NCI-H2029 treated with DMSO at 0.1 percent for 48 hours (cell line): ENCODE measurements around the gene SIM2.
"Not testable (repeated sequence)": the region's sequence is repeated elsewhere in the genome, so short reads cannot be mapped to it uniquely, and the experiment has no call there.

ENCODE experiments used
- DNase-seq: peaks from one replicate; lab custom pipeline; 2025; lab: John Stamatoyannopoulos, UW

Gene SIM2, protein sequence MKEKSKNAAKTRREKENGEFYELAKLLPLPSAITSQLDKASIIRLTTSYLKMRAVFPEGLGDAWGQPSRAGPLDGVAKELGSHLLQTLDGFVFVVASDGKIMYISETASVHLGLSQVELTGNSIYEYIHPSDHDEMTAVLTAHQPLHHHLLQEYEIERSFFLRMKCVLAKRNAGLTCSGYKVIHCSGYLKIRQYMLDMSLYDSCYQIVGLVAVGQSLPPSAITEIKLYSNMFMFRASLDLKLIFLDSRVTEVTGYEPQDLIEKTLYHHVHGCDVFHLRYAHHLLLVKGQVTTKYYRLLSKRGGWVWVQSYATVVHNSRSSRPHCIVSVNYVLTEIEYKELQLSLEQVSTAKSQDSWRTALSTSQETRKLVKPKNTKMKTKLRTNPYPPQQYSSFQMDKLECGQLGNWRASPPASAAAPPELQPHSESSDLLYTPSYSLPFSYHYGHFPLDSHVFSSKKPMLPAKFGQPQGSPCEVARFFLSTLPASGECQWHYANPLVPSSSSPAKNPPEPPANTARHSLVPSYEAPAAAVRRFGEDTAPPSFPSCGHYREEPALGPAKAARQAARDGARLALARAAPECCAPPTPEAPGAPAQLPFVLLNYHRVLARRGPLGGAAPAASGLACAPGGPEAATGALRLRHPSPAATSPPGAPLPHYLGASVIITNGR

DNA sequence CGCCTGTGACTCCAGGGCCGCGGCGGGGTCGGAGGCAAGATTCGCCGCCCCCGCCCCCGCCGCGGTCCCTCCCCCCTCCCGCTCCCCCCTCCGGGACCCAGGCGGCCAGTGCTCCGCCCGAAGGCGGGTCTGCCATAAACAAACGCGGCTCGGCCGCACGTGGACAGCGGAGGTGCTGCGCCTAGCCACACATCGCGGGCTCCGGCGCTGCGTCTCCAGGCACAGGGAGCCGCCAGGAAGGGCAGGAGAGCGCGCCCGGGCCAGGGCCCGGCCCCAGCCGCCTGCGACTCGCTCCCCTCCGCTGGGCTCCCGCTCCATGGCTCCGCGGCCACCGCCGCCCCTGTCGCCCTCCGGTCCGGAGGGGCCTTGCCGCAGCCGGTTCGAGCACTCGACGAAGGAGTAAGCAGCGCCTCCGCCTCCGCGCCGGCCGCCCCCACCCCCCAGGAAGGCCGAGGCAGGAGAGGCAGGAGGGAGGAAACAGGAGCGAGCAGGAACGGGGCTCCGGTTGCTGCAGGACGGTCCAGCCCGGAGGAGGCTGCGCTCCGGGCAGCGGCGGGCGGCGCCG lies at the start of gene SIM2:
TSS of gene SIM2 (plus strand) at position 135 of the 565 bp plus-strand sequence. CDS start 632 bp downstream, outside the sequence.
- peak; percentile 14 for DNase-seq

DNA sequence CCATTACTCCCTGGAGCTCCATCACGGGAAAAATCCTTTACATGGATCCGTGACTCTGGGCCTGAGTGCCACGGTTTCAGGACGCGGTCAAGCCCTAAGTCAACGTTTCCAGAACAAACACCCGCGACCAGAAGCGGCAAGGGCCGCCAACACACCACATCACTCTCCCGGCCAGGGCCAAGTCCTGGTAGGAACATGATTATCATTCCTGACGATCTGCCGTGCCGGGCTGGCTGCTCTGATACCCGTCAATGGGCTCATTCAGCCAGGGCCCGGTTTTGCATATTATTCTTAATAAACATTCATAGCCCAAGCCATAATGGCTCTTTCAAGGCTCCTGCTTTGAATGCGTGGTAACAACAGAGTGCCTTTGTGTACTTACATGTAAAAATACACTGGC lies 44.6 kb upstream of the SIM2 start:
- DNase-seq, result no peak

DNA sequence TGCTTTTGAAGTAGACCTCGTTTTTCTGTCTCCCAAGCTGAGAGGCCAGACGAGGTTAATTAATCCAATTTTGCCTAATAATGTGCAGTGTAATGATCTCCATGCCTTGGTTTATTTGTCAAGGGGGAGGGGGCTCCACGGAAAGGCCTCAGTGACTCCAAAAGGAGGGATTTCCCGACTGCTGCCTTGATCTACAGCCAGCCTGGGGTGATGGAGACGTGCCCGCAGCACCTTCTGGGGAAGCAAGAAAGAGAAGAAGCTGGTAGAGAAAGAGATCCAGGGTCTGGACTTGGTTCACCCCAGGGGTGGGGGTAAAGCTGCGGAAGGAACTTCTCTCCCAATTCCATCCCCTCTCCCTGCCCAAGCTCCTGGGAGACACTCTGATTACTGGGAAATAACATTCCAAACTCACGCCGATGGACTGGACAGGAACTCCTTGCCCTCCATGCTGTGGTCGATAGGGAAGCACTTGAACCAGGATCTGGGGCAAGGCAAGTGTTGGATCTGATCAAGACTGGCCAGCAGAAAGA lies 44.1 kb upstream of the SIM2 start:
- no peak for DNase-seq

DNA sequence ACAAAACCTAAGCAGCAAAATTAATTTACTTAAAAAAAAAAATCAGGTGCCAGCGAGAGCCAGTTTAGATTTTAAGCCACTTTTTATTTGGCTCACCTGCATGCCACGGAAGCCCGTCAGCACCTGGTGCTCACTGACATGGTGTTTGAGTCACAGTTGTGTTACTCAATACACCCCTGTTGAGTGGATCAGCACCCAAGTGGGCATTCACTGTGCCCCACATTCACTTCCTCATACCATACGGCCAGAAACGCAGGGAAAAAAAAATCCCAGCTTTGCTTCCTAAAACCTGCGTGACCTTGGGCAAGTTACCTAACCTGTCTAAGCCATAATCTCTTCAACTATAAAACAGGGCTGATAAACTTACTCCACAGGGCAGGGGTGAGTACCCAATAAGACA lies 42.8 kb upstream of the SIM2 start:
- no peak for DNase-seq

DNA sequence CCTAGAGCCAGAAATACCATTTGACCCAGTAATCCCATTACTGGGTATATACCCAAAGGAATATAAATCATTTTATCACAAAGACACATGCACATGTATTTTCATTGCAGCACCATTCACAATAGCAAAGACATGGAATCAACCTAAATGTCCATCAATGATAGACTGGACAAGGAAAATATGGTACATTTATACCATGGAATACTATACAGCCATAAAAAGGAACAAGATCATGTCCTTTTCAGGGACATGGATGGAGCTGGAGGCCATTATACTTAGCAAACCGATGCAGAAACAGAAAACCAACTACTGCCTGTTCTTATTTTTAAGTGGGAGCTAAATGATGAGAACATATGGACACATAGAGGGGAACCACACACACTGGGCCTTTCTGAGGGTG lies 41.6 kb upstream of the SIM2 start:
- DNase-seq, result not testable (repeated sequence)

DNA sequence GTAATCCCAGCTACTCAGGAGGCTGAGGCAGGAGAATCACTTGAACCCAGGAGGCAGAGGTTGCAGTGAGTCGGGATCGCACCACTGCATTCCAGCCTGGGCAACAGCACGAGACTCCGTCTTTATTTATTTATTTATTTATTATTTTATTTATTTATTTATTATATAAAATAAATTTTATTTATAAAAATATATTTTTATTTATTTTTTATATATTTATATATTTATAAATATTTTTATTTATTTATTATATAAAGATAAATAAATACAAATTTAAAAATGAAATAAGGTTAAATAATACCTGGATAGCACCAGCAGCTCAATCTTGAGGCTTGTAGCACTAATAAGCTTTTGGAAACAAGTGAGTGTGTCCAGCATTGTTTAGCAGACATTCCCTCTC lies 40.9 kb upstream of the SIM2 start:
- DNase-seq, result no peak

DNA sequence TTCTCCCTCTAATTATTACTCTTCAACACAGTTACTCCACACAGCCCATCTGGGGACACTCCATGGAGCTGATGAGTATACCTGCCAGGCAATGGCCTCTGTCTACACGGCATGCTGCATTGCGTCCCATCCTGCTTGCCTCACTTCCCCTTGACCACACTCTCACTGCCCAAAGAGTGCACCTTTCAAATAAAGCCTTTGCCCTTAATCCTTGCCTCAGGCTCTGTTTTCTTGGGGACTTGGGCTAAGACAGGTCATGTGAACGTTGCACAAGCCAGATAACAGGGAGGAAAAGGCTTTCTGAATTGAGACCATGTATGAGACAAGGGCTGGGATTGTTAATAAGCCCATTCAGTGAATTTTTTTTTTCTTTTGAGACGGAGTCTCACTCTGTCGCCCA lies 40.0 kb upstream of the SIM2 start:
- no peak for DNase-seq

DNA sequence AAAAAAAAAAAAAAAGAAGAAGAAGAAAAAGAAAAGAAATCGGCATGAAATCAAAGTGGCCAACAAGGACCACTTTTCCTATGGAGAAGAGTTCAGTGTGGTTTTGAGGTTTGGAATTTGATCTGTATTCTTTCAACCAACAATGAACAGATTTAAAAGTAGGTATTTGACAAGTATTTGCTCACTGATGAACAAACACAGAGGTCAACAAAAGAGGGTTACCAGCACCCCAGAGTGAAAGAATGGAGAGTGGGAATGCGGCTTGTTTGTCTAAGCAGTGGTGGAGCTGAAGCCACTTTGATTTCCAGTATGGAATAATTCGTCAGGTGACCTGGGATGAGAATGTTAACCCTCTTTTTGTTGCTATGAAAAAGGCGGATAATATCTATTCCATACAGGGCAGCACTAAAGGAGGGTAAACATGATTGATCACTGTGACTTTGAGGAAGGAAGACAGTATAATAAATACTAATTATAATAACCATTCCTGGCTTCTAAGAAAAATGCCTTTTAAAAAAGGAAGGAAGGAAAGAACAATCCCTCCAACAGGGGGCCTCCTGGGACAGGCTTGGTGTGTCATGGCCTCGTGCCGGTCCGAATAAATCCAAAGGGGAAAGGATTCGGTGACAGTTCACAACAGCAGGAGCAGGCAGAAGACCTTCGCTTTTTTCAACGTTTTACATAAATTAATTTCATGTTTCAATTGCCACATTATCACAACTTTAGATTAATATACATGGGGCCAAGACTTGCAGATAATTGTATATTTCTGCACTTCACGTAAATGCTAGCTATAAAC lies 37.2 kb upstream of the SIM2 start:
- DNase-seq, result peak; percentile 89

DNA sequence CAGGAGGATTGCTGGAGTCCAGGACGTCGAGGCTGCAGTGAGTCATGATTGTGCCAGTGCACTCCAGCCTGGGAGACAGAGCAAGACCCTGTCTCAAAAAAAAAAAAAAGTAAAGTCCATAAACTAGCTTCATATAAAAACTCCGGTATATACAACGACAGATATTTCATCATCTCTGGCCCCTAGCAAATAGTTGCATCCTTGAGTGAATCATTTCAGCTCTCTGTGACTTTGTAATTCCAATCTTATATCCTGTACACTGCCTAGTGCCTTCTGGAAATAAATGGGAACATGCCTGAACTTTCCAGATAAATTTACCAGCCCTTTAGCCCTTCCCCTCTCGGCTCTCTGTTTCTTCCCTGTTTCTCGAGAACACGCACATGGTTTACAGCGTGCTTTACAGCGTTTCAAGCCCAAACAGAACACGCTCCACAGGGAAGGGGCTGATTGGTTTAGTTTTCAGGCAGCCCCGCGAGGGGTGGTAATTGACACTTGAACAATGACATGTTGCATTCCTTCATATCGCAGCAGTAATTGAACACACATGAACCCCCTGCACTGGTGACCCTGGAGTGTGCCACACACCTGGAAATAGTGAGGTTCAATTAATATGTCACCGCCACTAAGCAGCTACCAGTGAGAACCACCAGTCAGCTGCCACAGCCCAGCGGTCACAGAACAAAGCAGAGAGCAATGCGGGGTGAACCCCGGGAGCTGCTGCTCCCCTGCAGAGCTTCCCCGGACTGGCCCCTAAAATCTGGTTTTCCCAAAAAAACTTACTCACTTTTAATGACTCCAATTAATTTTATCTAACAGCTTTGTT lies 35.7 kb upstream of the SIM2 start:
- DNase-seq, result no peak

DNA sequence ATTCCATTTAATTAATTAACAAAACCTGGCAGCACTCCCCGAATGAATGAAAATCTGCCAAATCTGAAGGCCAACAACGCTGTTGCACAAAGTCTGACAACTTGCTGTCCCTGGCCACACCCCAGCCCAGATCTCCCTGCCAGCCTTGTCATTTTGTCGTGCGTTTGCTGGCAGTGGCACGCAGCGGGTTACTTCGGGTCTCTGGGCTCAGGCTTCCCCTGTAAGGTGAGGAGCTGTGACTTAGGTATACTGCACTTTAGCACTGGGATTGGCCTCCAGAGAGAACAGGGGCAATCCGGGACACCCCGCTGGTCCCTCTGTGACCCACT lies 34.3 kb upstream of the SIM2 start:
- no peak for DNase-seq

DNA sequence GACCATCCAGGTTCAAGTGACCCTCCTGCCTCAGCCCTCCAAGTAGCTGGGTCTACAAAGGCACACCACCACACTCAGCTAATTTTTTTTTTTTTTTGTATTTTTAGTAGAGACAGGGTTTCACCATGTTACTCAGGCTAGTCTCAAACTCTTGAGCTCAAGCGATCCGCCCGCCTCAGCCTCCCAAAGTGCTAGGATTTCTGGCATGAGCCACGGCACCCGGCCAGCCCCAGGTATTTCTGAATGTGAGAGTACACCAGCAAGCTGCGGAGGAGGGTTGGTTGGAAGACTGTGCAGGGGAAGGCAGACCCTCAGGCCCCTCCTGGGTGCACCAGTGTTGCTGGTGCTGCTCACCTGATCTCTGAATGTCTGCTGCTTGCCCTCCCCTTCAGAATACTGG lies 33.1 kb upstream of the SIM2 start:
- no peak for DNase-seq

DNA sequence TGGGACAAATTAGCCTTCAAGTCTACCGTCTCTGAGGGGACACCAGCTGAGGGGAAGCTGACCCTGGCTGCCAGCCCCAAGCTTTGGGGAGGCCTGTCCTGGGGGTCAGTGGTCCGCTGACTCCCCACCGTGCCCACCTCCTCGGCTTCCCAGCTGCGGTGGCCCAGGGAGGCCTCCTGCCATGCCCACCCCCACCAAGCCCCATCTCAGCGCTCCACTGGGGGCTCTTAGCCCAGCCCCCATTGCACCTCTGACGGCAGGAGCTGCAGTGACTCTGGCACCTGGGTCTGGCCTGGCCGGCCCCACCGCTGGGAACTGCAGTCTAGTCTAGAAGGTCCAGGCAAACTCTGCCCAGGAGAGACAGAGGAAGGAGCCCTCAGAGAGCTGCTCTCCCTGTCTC lies 30.2 kb upstream of the SIM2 start:
- no peak for DNase-seq

DNA sequence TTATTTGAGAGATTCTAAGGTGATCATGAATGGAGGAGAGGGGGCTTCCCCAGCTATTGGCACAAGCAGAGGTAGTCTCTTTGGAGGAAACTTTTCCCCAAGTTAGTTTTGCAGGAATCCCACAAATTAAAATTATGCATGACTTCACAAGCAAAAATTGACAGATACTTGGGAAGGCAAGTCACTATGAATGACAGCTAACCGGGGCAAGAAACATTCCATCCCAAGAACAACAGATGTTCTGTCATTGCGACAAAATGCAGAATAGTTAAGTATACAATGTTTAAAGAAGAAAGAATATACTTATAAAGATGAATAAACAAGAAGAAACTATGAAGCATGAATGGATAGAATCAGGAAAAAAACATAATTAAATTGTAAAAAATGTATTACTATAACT lies 27.1 kb upstream of the SIM2 start:
- DNase-seq, result no peak

DNA sequence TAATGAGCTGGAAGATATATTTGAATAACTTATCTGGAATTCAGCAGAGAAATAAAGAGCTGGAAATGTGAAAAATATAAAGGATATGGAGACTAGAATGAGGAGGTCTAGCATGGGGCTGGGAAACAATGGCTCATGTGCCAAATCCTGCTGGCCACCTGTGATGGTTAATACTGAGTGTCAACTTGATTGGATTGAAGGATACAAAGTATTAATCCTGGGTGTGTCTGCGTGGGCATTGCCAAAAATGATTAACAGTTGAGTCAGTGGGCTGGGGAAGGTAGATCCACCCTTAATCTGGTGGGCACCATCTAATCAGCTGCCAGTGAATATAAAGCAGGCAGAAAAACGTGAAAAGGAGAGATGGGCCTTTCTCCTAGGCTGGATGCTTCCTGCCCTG lies 26.6 kb upstream of the SIM2 start:
- not testable (repeated sequence) for DNase-seq

DNA sequence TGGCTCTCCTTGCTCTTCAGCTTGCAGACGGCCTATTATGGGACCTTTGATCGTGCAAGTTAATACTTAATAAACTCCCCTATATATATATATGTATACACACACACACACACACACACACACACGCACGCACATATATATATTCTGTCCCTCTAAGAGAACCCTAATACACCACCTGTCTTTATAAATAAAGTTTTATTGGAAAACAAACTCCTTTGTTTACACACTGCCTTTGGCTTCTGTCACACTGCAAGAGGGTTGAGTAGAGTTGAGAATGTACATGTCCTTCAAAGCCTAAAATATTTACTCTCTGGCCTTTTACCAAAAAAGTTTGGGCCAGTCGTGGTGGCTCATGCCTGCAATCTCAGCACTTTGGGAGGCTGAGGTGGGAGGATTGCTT lies 26.2 kb upstream of the SIM2 start:
- no peak for DNase-seq

DNA sequence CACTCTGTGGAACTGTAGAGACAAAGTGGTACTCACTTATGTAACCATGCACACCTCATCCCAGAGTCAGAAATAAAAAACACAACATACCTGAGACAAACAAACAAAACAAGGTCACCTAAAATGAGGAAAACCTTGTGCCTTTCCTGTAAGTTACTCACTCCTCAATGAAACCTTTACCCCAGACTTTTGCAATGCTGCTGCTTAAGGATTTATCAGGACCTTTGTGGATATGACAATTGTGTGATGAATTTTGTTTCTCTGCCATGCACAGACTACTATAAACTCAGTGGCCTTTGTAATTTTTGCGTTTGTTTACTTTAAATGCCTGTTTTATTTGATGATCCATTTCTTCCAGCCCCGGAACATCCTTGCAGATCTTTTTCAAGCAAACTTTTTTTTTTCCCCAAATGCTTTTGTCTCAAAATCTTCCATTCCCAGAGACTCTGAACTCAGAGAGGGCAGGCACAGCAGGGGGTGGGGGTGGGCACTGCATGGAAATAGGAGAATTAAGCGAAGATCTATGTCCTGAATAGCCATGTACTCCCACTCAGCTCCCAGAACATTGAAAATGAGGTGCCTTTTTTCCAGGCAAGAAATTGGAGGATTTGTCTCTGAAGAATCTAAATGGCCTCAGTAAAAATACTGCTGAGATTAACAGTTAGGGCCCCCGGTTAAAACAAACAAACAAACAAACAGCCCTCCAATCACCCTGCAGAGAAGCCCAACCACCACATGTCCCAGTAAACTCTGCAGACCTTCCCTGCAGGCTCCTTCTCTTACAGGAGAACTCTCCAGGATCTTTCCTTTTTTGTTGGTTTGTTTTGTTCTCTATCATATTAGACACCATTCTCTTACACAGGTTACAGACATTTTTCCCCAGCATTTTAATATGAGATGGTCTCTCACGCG lies 22.6 kb upstream of the SIM2 start:
- no peak for DNase-seq

DNA sequence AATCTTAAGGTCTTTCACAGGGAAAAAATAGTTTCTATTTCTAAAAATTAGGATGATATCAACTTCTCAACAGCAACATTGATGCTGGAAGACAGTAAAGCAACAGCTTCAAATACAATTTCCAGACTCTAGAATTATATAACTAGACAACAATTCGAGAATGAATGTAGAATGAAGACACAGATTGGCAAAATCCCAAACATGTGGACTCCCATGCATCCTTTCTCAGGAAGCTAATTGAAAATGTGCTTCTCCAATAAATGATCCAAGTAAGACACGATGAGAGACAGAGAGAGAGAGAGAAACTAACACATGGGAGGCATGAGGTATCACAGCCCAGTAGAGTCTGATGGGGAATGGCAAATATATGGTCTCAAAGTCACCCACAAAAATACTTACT lies 21.5 kb upstream of the SIM2 start:
- DNase-seq, result no peak

DNA sequence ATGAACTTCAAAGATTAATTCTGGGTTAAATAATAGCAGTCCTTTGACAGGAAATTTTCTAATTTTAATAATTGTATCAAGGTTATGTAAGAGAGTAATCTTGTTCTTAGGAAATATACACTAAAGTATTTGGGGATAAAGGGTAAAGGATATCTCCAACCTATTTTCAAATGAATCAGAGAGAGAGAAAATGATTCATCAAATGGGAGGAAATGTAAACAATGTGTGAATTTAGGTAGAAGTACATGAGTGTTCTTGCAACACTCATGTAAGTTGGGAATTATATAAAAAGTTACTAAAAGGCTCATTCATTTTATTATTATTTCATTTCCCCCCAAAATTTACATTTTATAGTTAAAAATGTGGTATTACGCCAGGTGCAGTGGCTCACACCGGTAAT lies 20.4 kb upstream of the SIM2 start:
- DNase-seq, result no peak

DNA sequence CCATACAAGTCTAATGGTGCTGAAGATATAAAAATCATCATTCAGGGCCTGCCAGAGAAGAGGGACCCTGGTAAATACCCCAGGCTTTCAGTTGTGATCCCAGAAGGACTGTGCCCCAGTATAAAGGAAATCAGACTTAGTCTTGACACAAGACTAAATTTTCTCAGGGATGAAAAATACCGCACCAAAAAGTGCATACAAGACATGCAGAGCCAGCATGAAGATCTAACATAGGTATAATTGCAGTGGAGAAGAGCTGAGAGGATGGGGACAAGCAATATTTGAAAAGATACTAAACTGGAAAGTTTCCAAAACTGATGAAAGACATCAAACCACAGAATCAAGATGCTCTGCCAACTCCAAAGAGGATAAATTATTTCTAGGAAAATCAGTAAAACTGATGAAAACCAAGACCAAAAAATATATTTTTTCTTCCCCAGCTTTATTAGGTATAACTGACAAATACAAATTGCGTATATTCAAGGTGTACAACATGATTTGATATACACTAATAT lies 17.7 kb upstream of the SIM2 start:
- no peak for DNase-seq
